ENCODE measurements around the gene CCDC12. TPM values are rescaled to one million over a fixed set of nuclear protein-coding genes. Genes with fewer than 3 reads are reported as not detected.

Gene CCDC12
- total and polyA plus RNA-seq, 4 donors, result 34.2 to 129 (median 70.0) TPM

DNA sequence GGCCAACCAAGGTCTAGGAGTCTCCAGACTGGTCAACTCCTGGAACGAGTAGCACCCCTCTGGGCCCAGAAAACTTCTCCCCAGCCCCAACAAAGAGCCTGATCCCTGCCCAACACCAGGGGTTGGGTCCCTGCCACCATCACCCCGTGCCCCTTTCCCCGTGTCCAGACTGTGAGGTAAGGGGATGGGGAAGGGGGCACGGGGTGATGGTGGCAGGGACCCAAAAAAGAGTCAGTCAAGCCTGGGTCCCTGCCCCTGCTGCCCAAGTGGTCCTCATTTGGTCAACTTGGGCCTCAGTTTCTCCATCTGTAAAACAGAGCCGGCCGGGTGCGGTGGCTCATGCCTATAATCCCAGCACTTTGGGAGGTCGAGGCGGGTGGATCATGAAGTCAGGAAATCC lies 1.8 kb upstream of the CCDC12 start:
- Histone ChIP-seq H3K9ac (ENCODE audit: insufficient read depth in 1 of 2, low read length in 2 of 2) (no peak overlapping the region), H3K9me3 (ENCODE audit: control insufficient read depth in 4 of 4, insufficient read depth in 3 of 4, low read length in 3 of 4) (no peaks in the 10 kb centered on the region), H3K36me3 (ENCODE audit: control insufficient read depth in 4 of 4, insufficient read depth in 4 of 4, low read length in 4 of 4) (peaks cover 0 to 3% (median 0%) of the 10 kb centered on the region in 4 donors), H3K4me3 (no peak overlapping the region), H3K27ac (ENCODE audit: low read depth in 1 of 2, low read length in 1 of 2) (peak overlapping the region; percentile 91 to 92), H3K4me1 (ENCODE audit: control insufficient read depth in 5 of 5, insufficient read depth in 5 of 5, low read length in 5 of 5) (peaks cover 2 to 30% (median 24%) of the 10 kb centered on the region in 5 donors), H3K27me3 (ENCODE audit: control insufficient read depth in 3 of 3, insufficient read depth in 3 of 3, low read length in 2 of 3) (no peaks in the 10 kb centered on the region)
- TF ChIP-seq, protein P1, sequence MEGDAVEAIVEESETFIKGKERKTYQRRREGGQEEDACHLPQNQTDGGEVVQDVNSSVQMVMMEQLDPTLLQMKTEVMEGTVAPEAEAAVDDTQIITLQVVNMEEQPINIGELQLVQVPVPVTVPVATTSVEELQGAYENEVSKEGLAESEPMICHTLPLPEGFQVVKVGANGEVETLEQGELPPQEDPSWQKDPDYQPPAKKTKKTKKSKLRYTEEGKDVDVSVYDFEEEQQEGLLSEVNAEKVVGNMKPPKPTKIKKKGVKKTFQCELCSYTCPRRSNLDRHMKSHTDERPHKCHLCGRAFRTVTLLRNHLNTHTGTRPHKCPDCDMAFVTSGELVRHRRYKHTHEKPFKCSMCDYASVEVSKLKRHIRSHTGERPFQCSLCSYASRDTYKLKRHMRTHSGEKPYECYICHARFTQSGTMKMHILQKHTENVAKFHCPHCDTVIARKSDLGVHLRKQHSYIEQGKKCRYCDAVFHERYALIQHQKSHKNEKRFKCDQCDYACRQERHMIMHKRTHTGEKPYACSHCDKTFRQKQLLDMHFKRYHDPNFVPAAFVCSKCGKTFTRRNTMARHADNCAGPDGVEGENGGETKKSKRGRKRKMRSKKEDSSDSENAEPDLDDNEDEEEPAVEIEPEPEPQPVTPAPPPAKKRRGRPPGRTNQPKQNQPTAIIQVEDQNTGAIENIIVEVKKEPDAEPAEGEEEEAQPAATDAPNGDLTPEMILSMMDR (IDR thresholded peaks at IDR 0.05; ENCODE audit: control extremely low read depth, extremely low read depth), result no peak
- 89 to 90% methylated on average over 9 of the region's 9 CpGs for WGBS, 2 donors
- no peak for DNase-seq
- ATAC-seq (ENCODE audit: insufficient read depth, low FRiP score), result no peak

DNA sequence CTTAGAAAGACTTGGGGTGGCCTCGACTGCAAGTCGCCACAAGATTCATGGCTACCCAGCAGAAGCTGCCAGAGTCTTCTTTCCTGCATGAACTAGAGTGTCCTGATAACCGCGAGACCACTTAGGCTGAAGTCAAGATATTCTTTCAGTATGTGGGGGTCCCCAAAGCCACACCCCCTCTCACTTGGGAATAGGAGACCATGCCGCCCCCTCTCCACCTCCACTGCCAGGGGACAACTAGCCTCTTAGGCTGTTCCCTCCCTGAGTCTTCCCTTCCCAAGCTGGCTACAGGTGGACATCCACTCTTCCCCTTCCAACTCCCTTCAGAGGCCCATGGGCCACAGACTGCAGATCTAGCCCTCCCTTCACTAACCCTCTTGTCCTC lies 1.3 kb upstream of the CCDC12 start:
- Histone ChIP-seq H3K9me3 (ENCODE audit: control insufficient read depth in 4 of 4, insufficient read depth in 3 of 4, low read length in 3 of 4) (no peaks in the 10 kb centered on the region), H3K4me1 (ENCODE audit: control insufficient read depth in 5 of 5, insufficient read depth in 5 of 5, low read length in 5 of 5) (peaks cover 0 to 30% (median 24%) of the 10 kb centered on the region in 5 donors), H3K4me3 (no peak overlapping the region), H3K27me3 (ENCODE audit: control insufficient read depth in 3 of 3, insufficient read depth in 3 of 3, low read length in 2 of 3) (no peaks in the 10 kb centered on the region), H3K36me3 (ENCODE audit: control insufficient read depth in 4 of 4, insufficient read depth in 4 of 4, low read length in 4 of 4) (peaks cover 0 to 3% (median 0%) of the 10 kb centered on the region in 4 donors), H3K9ac (ENCODE audit: insufficient read depth in 1 of 2, low read length in 2 of 2) (no peak overlapping the region), H3K27ac (ENCODE audit: low read depth in 1 of 2, low read length in 1 of 2) (peak overlapping the region; percentile 55 to 77)
- ATAC-seq (ENCODE audit: insufficient read depth, low FRiP score) (no peak), DNase-seq (no peak)
- TF ChIP-seq, protein P1 (IDR thresholded peaks at IDR 0.05; ENCODE audit: control extremely low read depth, extremely low read depth), result no peak
- 94 to 100% methylated on average over 5 of the region's 5 CpGs for WGBS, 2 donors

DNA sequence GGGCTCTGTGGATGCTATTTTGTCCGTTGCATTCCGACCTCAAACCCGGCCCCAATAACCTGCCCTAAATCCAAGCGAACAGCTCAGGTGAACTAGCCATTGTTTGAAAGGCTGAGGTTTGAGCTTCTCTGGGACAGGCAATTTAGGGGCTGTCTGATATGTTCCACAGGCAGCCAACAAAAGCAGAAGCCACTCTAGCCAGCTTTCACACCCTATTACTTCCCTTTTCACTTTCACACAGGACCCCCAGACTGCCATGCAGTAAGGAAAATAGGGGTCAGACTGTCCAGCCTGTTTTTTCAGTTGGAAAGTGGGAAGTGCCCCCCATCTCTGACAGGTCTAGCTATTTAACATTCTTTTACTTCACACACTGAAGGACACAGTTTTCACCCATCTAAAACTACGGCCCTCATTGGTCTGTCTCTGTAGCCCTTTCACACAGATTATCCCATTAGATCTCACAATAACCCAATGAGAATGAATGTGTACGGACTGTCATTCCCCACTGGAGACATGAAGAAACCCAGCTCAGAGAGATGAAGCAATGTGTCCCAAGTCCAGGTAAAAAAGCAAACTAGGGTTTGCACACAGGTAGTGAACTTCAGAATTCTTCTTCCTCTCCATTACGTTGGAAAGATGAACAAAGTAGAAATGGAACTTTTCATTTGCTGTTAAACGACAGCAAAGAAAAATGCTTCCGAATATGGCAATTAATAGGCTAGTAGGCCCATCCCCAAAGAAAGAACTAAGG lies 1.9 kb downstream of the CCDC12 start:
- Histone ChIP-seq H3K36me3 (ENCODE audit: control insufficient read depth in 4 of 4, insufficient read depth in 4 of 4, low read length in 4 of 4) (peaks cover 0 to 3% (median 0%) of the 10 kb centered on the region in 4 donors), H3K9me3 (ENCODE audit: control insufficient read depth in 4 of 4, insufficient read depth in 3 of 4, low read length in 3 of 4) (no peaks in the 10 kb centered on the region), H3K27me3 (ENCODE audit: control insufficient read depth in 3 of 3, insufficient read depth in 3 of 3, low read length in 2 of 3) (no peaks in the 10 kb centered on the region), H3K4me1 (ENCODE audit: control insufficient read depth in 5 of 5, insufficient read depth in 5 of 5, low read length in 5 of 5) (peaks cover 4 to 29% (median 23%) of the 10 kb centered on the region in 5 donors), H3K27ac (ENCODE audit: low read depth in 1 of 2, low read length in 1 of 2) (peak overlapping the region; percentile 25 to 74), H3K4me3 (no peak overlapping the region), H3K9ac (ENCODE audit: insufficient read depth in 1 of 2, low read length in 2 of 2) (peak overlapping the region in 1 of 2 donors; percentile 2)
- ATAC-seq (ENCODE audit: insufficient read depth, low FRiP score), result no peak
- 66 to 75% methylated on average over 9 of the region's 9 CpGs for WGBS, 2 donors
- no peak for DNase-seq
- TF ChIP-seq, protein P1 (IDR thresholded peaks at IDR 0.05; ENCODE audit: control extremely low read depth, extremely low read depth), result no peak
